ENCODE data around the gene APOC3.
A peak's percentile ranks its signal among the peaks of the same experiment; 100 is the strongest.

Gene APOC3

DNA sequence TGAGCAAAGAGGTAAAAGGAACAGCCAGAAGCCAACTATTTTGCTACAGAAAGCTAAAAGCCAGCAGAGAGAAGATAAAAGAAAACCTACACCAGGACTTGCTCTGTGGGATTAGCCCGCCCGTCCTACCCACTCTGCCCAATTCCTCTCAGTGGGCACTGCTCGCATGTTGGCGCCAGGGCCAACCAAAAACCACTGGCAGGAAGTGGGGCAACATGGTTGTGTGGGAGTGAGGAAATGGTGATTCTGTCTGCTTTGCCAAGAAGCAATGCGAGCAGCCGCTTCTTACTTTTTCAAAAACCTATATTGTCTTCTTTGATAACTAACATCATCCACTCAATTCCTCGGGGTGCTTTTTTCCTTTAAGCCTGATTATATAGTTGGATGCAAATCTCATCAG, 21.9 kb downstream of the APOC3 start:
- DNase-seq (ENCODE audit: low read depth): peak; percentile 58

DNA sequence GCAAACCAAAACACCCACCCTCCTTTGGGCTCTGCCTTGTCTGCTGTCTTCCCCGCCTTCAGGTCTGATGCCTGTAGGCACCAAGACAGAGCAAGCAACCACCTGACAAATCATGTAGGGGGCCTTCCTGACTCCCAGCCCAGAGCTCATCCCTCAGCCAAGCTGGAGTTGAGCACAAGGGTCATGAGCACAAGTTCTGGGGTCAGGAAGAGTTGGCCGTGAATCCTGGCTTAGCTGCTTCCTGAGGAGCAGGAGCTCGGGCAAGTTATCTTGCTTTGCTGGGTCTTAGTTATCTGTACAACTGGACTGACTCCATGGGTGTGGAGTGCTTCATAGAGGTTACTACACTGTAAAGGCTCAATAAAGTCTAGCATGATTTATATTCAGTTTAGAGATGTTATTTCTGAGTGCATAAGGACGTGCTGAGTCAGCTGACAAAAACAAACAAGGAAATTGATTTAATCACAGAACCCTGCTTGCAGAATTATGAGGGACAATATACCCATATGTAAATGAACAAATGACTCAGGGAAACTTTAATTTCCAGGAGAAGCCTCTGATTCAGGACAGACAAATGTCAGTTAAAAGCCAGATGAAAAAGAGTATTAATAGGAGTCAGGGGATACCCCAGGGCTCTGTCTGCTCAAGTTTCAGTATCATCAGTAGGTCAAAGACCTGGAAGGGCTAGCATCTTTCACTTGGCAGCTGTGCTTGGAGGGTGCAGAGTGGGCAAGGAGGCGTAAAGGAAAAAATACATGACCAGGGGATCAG, 22.7 kb downstream of the APOC3 start:
- no peak for DNase-seq (ENCODE audit: low read depth)

DNA sequence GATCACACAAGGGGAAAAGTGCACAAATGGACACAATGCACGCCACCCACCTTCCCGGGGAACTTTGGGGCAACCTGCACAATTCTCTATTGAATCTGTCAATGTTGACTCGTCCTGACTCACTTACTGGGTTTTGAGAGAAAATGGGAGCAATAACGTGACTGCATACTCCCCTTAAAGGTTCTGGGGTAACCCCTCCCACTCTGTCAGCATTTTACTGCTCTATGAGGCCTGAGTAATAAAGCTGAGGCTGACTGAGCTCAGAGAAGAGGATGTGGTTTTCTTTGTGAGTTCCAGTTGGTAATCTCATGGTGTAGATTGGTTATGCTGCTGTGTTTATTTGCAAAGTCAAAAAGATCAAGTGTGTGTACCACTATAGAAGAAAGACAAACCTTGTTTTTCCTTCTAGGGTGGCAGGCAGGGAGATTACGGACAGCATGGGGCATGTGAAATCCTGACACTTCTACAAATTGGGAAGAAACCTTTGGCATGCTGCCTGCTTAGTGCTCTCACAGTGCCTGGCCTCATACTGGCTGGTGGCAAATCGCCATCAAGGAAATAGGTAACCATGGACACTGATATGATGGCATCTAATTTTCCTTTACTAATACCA, 23.9 kb downstream of the APOC3 start:
- peak; percentile 59 for DNase-seq (ENCODE audit: low read depth)

DNA sequence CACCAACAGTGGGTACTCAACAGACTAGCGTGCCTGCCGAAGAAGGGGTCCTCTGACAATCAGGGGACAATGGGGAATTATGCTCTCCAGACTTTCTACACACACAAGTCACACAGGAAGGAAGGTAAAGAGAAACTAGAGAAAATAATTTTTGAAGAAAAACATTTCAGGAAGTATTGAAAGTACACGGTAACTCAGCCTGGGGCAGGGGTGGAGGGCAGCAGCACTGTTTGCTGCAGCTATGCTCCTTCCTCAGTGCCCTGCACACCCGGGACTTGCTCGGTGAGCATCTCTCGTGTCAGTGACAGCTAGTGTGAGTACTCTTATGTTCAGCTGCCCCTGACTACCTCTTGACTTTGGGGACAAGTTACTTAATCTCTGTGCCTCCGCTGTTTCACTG, 25.7 kb downstream of the APOC3 start:
- DNase-seq (ENCODE audit: low read depth): no peak

DNA sequence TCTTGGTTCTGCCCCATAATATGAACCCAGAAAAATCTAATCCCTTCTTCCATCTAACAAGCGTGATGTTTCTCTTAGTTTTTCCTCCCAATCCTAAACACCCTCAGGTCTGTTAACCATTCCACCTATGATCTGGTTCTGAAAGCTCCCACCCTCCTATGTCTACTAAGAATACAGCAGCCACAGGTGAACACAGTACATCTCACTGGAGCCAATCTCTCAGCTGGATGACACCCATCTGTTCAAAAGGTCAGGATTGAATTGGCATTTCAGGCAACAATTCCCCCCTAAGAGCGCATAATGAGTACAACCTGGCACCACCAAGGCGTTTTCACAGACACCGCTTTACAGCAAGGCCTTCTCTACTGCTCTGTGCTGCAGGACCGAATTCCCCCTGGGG, 26.7 kb downstream of the APOC3 start:
- no peak for DNase-seq (ENCODE audit: low read depth)

DNA sequence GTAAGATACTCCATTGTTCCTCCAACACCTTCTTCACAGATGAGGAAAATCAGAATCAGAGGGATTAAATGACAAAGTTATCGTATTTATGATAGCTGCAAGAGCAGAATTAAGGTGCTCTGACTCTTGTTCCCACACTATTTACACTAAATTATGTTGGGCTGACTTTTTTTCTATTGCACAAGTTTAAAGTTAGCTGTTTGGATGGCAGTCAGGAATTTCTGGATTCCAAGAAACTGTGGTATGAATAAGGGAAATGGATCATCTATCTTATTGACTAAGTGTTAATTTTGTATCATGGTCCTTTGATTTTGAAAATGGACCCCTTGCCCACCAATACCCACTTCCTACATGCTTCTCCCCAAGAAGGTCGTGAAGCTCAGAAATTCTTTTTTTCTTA, 27.6 kb downstream of the APOC3 start:
- no peak for DNase-seq (ENCODE audit: low read depth)

DNA sequence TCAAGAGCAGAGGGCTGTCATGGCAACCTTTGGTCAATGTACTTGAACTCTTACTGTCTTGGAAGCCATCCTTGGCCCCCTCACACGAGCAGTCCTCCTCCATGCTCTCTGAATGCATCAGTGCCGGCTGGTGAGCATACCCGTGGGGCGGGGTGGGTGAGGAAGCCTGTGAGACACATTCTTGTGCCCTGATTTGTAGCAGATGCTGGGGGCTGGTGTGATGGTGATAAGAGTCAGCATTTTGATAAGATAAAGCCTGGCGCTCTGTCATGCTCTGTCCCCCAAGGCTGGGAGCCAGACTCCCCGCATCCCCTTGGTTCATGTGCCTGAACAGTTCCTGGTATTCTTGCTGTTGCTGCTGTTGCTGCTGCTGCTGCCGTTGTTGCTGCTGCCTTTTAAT, 28.2 kb downstream of the APOC3 start:
- no peak for DNase-seq (ENCODE audit: low read depth)

DNA sequence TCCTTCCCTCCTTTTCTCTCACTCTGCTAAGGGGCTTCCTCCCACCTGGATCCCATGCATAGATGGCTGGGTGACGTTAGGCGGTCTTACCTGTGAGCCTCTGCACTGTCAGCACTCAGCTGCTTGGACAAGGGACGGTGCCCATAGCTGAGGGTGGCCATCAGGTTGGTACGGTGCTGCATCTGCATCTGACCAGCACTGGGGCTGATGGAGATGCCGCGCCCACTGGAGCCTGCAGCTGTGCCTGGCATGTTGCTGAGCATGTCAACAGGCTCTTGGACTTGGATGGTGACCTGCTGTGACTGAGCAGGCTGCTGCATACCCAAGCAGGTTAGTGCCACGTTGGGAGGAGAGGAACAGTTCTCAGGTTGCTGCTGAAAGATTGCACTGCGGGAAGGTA, 29.5 kb downstream of the APOC3 start:
- DNase-seq (ENCODE audit: low read depth): no peak

DNA sequence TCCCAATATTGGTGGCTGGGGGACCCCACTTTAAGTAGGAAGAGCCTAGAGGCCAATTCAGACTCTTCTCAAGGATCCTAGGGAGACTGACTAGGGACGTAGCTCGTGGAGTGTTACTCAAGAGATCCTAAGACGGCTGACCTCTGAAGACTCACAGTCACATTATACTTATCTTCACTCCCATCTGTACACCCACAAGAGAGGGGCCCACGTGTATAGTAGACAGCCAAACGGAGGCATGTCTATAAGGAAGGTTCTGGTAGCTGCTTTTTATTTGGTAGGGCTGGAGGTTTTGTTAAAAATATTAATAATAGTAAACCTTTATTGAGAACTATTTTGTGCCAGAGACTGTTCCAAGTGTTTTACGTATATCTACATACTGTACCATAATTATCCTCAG, 30.6 kb downstream of the APOC3 start:
- DNase-seq (ENCODE audit: low read depth): no peak

DNA sequence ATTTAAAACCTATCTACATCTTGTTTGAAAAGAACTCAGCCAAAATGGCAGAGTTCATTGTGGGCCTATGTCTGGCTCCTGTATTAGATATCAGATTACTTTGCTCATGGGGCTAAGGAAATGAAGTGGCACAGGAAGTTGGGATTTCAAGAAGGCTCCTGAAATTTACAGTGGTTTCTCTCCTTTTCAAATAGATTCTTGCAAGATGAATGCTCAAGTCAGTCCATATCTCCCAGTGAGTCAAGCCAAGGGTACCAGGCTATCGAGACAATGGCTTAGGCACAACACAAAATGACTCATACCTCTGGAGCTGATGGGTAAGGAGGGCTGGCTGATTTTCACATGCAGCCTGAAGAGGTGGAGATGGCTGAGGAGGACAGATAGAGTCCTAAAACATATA, 31.8 kb downstream of the APOC3 start:
- no peak for DNase-seq (ENCODE audit: low read depth)

DNA sequence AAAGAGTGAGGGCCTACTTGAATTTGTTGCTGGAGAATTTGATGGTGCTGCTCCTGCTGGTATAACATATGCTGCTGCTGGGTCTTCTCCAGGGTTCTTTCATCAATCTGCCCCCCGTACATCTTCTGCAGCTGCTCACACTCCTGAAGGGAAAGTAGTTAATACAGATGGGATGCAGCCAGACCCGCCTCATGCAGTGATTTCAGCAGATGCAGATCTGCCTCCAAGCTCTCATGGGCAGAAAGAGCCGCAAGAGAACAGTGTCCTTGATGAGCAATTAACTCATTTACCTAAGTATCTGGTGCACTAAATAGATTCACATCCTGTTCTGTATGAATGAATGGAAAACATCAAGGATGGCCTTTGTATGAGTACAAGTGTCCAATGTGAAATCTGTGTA, 32.5 kb downstream of the APOC3 start:
- DNase-seq (ENCODE audit: low read depth): no peak

DNA sequence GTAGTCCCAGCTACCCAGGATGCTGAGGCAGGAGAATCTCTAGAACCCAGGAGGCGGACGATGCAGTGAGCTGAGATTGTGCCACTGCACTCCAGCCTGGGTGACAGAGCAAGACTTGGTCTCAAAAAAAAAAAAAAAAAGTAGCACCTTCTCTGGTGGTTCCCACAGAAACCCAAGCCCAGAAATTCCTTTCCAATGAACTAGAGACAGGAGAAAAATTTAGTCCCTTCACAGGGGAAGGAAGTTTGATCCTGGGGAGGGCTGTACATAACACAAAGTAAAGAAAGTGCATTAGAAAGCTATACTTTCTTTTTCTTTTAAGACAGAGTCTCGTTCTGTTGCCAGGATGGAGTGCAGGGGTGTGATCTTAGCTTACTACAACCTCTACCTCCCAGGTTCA, 33.2 kb downstream of the APOC3 start:
- no peak for DNase-seq (ENCODE audit: low read depth)

DNA sequence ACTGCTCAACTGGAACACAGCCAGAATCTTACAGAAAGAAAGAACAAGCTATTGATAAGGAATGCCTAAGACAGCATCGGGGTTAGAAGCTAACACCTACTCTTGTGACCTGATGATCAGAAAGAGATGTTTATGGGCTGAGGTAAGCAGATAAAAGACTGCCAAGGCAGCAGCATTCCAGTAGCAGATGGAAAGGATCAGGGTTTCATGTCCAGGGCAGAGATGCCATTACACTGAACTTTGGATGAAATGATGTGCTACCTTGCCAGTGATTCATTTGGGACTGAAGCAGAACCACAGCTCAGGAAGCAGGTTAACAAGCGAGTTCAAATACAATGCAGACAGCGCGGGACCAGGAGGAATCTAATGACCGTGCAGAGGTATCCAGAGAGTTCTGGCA, 34.8 kb downstream of the APOC3 start:
- no peak for DNase-seq (ENCODE audit: low read depth)

DNA sequence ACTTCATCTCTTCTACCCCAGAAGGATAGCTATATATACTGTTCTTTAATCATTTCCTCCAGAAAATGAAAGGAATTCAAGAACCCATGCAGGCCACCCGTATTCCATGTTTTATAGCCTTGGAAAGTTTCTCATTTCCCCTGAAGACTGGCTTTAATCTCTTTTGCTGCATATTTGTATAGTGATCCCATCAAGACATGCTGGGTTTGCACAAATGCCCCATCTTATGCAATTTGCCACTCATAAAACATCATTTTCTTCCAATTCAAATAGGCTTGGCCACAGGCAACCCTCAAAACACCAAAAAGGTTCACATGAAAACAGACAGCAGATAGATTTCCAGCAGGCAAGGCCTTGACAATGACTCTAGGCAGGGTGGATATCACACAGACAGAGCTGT, 36.0 kb downstream of the APOC3 start:
- DNase-seq (ENCODE audit: low read depth): no peak

DNA sequence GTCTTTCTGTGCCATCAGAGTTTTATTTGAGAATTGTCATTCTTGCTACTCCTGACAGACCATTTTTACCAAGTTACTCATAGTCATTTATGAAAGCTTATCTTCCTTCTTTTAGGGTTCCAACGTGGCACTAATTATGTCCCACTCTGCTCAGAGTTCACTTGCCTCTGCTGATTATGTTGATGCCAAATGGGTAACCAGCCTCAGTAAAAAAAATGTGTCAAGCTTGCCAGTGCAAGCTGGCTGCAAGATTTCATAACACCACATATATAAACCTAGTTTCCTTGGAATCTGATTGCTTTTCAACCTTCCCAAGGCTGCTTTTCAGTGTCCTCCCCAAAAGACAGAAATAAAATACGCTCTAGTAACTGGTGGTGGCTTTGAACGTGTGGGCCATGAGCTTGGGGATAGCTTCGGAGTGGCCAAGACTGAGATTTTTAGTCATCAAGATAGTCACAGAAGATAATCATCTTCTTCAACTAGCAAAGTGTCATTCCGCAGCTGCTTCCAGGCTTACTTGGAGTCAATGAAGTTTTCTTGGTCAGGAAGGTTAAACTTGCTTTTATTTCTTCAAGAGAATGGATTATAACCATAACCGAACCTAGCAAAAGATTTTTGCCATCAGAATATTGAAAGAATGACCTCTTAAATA, 37.2 kb downstream of the APOC3 start:
- no peak for DNase-seq (ENCODE audit: low read depth)

DNA sequence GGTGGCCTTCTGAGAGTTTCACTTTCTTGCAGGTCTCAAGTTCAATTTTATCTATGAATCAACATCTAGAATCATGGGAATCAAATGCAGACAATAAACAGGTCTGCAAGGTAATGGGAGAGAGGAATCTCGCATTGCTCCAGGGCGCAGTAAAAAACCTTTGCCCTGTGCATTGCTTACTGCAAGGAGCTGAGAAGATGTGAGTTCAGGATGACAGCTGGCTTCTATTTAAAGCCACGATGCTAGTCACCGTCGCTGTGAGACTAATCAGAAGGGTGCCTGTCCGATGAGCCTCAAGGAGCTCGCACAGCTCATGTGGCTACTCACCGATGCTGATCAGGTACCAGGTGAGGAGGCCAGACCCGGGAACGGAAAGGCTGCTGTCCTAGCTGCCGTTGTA, 37.9 kb downstream of the APOC3 start:
- DNase-seq (ENCODE audit: low read depth): no peak

DNA sequence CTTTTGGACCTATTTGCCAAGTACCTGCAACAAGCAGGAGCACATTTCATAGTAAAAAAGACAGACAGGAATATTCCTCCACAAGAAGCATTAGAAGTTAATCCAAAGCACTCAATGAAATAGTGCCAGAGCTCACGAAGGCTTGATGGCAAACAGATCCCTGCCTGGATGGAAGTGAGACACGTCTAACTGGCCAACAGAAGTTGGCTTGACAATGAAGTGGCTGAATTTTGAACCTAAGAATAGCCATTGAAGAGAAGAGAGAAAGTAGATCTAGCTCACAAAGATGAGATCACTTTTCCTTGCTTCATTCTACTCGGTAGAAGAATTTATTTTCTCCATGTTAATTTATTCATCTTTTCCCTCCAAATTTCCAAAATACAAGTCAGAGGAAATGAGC, 38.4 kb downstream of the APOC3 start:
- DNase-seq (ENCODE audit: low read depth): no peak

DNA sequence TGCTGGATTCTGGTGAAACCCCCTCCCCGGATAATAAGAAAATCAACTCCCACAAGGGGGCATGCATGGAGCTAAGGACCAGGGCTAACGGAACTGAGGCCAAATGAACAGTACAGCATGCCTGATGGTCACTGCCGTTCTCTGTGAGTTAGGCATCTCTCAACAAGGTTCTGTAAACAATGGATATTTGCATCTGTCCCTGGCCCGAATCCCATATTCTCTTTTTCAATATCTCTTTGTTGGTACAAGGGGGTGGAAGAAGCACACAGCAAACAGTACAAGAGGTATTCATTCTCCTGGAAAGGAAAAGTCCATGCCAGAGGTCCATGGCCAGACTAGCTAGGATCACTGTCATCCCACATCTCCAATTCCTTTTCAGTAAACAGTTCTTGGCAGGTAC, 39.9 kb downstream of the APOC3 start:
- DNase-seq (ENCODE audit: low read depth): no peak

DNA sequence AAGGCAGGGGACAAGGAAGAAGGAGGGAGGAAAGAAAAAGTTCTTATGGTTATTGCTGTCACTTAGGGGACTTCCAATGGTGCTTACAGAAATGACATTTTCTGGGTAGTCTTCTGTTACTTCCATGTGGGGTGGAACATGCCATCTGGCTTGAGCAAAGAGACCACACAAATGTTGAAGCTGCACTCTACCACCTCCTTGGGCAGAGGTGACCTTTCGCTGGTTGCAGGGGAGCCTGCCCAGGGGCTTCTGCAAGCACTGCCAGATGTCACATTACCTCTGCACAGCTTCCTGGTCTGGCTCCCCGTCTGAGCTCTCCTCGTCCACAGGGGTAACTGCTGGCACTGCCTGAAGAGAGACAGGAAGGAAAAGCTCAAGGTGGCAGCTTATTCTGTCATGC, 40.3 kb downstream of the APOC3 start:
- no peak for DNase-seq (ENCODE audit: low read depth)

DNA sequence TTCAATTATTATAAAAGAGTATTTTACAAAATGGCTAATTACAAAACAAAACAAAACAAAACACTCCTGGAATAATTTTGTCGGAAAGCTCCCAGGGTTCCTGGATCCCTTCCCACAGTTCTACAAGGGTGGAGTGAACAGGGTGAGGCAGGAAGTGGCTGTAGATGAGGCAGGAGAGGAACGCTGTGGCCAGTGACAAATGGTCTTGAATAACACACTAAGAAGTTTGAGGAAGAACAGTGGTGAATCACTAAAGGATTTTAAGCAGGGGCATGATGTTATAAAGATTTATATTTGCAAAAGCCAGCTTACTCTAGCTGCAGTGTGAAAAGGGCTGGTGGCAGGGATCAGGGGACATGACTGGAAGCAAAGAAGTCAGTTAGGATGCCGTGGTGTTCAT, 41.5 kb downstream of the APOC3 start:
- no peak for DNase-seq (ENCODE audit: low read depth)

DNA sequence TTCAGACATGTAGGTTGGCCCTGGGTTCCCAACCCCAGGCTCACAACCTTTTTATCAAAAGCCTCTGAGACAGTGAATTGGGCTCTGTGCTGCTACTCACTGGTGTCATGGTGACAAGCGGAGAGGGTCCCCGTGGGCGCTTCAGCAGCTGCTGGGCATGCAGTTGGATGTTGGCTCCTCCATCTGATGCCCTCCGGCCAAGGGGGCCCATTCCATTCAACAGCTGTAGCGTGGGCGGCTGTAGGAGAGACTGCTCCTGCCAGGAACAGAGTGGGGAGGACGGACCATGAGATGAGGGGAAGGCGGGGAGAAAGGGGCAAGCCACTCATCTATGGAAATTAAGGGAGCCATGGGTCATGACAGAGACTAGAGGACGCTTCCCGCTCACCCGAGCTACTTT, 43.7 kb downstream of the APOC3 start:
- DNase-seq (ENCODE audit: low read depth): no peak

DNA sequence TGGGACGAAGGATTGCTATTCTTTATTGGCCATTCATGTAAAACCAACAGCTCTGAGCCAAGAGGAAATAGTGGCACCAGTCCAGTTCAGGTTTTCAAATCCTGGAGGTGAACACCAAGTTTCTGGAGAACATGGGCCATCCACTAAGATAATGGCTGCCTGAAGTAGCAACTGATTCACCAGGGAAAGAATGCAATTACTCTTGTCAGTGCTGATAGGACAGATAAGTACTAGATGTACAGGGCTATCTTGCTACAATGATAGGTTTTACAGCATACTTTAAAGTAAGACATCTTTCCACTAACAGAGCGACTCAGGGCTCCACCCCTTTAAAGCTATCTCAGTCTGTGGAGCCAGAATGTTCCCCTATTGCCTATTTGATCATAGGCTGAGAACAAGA, 44.5 kb downstream of the APOC3 start:
- no peak for DNase-seq (ENCODE audit: low read depth)

DNA sequence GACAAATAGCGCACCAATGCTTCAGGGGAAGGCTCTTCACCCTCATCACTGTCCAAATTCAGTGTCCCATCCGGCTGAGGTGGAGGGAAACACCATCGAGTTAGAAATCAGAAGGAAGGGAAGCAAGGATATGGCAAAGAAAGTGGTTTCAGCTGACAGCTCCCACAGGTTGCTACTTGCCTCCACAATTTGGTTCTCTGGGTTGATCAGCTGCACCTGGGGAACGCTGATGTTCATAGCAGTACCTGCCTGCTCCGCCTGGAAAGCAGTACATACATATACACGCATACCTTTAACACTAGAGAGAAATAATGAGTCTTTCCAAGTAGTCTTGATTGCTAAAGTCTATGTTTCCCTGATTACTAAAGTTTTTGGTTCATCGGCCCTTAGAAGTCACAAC, 45.5 kb downstream of the APOC3 start:
- no peak for DNase-seq (ENCODE audit: low read depth)

DNA sequence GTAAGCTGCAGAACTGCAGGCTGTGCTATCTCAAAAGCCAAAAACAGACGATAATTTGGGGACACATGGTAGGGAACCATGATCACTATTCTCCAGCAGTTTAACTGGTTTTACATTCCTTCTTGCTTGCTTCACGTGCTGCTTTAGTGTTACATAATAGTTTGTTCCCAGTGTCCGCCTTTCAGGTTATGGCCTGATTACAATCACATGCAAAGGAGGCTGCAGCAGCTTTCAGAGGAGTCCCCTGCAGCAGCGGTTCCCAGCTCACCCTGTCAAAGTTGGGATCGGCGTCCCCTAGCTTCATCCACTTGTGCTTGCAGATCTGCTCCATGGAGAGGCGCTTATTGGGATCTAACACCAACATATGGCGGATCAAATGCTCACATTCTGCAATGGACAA, 46.9 kb downstream of the APOC3 start:
- no peak for DNase-seq (ENCODE audit: low read depth)

Measured in T-helper 22 cell (primary cell).